ENCODE data around the gene TMEM19. TPM values are rescaled to one million over a fixed set of nuclear protein-coding genes. Genes with fewer than 3 reads are reported as not detected.
"Not testable (repeated sequence)": the region's sequence is repeated elsewhere in the genome, so short reads cannot be mapped to it uniquely, and the experiment has no call there.

The TMEM19 gene
- total RNA-seq, 1 donor from 2014 or later = 11.0 TPM

DNA sequence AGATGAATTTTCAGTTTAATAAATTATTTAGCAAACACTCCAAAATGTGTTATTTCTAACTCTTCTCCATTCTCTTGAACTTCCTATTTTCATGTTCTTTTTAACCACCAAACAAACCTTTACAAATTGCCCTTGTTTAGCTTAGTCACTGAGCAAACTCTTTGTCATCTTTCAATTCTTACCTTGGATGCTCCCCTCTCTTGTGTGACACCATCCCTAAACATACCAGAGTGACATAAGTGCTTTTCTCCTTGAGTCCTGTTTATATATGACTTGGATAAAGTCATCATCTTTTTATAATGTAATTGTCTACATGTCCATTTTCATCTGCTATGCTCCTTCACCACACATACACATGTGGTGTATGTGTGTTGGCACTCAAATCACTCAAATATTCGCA lies 3.4 kb upstream of the TMEM19 start:
- intact Hi-C loops (cut with micrococcal nuclease) = loop anchor here (10.0 kb wide), 1 partner anchor 1318 kb away; the partner anchor contains the start of gene KCNMB4
- Mint-ChIP-seq H3K27ac (no peak overlapping the region), H3K9me3 (no peaks in the 10 kb centered on the region), H3K36me3 (ENCODE audit: low read depth) (no peaks in the 10 kb centered on the region), H3K4me1 (ENCODE audit: low read depth) (peaks cover 8% of the 10 kb centered on the region), H3K4me3 (ENCODE audit: low read depth) (no peak overlapping the region), H3K27me3 (ENCODE audit: low read depth) (no peaks in the 10 kb centered on the region)
- no peak for DNase-seq (ENCODE audit: low spot score)

DNA sequence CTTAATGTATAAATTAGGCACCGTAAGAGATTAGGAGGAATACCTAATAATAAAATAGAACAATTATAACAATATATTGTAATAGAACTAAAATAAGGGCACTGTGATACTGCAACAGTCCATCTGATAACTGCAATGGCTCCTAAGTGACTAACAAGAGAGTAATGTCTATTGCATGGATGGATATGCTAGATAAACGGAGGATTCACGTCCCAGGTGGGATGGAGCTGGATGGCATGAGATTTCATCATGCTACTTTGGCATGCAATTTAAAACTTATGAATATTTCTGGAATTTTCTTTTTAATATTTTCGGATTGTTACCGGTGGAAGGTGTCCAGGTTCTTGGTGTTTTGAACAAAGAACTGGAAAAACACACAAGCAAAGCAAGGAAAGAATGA lies 2.2 kb upstream of the TMEM19 start:
- Mint-ChIP-seq H3K36me3 (ENCODE audit: low read depth) (no peaks in the 10 kb centered on the region), H3K9me3 (no peaks in the 10 kb centered on the region), H3K4me1 (ENCODE audit: low read depth) (peaks cover 18% of the 10 kb centered on the region), H3K27me3 (ENCODE audit: low read depth) (no peaks in the 10 kb centered on the region), H3K4me3 (ENCODE audit: low read depth) (no peak overlapping the region), H3K27ac (no peak overlapping the region)
- intact Hi-C loops (cut with micrococcal nuclease) = loop anchor here (2.0 to 10.0 kb wide), 2 partner anchors 45 to 1319 kb away; partner anchors contain the start of gene KCNMB4
- no peak for DNase-seq (ENCODE audit: low spot score)

DNA sequence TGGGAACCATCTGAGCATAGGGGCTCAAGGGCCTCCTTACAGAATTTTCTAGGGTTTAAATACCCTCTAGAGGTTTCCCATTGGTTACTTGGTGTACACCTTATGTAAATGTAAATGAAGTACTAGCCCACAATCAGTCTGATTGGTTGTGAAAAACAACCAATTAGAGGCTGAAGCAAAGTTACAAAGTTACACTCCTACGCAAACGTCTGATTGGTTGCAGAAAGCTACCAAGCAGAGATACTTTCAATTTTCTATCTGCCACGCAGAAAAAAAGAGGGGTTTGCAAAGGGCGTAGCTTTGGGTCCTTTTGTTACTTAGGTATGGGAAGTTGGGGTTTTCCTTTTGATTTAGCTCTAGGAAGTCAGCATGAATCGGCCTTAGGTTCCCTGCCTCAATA lies 1.8 kb upstream of the TMEM19 start:
- DNase-seq (ENCODE audit: low spot score) = no peak
- Mint-ChIP-seq H3K4me1 (ENCODE audit: low read depth) (peaks cover 19% of the 10 kb centered on the region), H3K9me3 (no peaks in the 10 kb centered on the region), H3K36me3 (ENCODE audit: low read depth) (no peaks in the 10 kb centered on the region), H3K27me3 (ENCODE audit: low read depth) (no peaks in the 10 kb centered on the region), H3K27ac (no peak overlapping the region), H3K4me3 (ENCODE audit: low read depth) (no peak overlapping the region)
- intact Hi-C loops (cut with micrococcal nuclease) = loop anchor here (2.0 to 10.0 kb wide), 2 partner anchors 45 to 1319 kb away; partner anchors contain the start of gene KCNMB4

DNA sequence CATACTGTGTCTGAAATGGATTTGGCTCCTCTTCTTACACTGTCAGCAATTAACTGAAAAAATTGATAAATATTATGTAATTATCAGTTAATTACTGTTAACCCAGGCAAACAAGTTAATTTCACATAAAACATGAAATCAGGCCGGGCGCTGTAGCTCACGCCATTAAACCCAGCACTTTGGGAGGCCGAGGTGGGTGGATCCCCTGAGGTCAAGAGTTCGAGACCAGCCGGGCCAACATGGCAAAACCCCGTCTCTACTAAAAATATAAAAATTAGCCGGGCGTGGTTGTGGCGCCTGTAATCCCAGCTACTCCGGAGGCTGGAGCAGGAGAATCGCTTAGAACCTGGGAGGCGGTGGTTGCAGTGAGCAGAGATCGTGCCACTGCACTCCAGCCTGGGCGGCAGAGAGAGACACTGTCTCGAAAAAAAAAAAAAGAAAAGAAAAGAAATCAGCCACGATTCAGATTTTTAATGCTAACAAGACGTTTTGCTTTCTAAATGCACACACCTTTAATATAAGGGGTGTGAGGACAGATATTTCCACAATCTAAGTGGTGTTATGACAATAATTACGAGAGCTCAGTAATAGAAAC lies 473 bp upstream of the TMEM19 start:
- peaks cover 21% of the 10 kb centered on the region for H3K4me1 Mint-ChIP-seq (ENCODE audit: low read depth)
- intact Hi-C loops (cut with micrococcal nuclease) = loop anchor here (2.0 to 10.0 kb wide), 2 partner anchors 47 to 1321 kb away; partner anchors contain the start of gene KCNMB4
- H3K27me3 Mint-ChIP-seq (ENCODE audit: low read depth) = no peaks in the 10 kb centered on the region
- no peak for DNase-seq (ENCODE audit: low spot score)
- peak overlapping the region; percentile 95 for H3K27ac Mint-ChIP-seq
- H3K9me3 Mint-ChIP-seq = no peaks in the 10 kb centered on the region
- no peaks in the 10 kb centered on the region for H3K36me3 Mint-ChIP-seq (ENCODE audit: low read depth)
- peak overlapping the region; percentile 90 for H3K4me3 Mint-ChIP-seq (ENCODE audit: low read depth)

DNA sequence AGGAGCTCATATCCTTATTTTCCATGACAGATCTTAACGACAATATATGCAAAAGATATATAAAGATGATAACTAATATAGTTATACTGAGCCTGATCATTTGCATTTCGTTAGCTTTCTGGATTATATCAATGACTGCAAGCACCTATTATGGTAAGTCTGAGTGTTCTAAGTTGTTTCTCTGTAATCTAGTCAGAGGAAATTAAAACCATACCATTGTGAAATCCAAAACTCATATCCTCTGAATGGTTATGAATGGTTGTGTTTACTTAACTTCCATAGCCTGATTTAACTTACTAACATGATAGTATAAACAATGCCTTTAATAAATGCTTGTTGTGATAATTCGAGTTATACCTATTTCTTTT lies 760 bp downstream of the TMEM19 start:
- Mint-ChIP-seq H3K4me1 (ENCODE audit: low read depth) (peaks cover 21% of the 10 kb centered on the region), H3K27me3 (ENCODE audit: low read depth) (no peaks in the 10 kb centered on the region), H3K9me3 (no peaks in the 10 kb centered on the region), H3K27ac (peak overlapping the region; percentile 95), H3K36me3 (ENCODE audit: low read depth) (no peaks in the 10 kb centered on the region), H3K4me3 (ENCODE audit: low read depth) (peak overlapping the region; percentile 90)
- intact Hi-C loops (cut with micrococcal nuclease) = loop anchor here (1.0 to 10.0 kb wide), 4 partner anchors 22 to 1322 kb away; partner anchors contain the start of genes KCNMB4, RAB21, TBC1D15 and THAP2
- DNase-seq (ENCODE audit: low spot score) = no peak

DNA sequence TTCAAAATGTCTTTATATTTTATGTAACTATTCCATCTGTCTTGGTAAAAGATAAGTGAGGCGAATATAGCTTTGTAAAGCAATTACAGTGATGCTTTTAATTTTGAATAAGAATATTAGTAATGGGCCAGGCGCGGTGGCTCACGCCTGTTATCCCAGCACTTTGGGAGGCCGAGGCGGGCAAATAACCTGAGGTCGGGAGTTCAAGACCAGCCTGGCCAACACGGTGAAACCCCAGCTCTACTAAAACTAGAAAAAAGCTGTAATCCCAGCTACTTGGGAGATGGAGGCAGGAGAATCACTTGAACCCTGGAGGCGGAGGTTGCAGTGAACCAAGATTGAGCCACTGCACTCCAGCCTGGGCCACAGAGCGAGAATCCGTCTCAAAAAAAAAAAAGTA lies 1.3 kb downstream of the TMEM19 start:
- H3K36me3 Mint-ChIP-seq (ENCODE audit: low read depth); H3K9me3 Mint-ChIP-seq; DNase-seq (ENCODE audit: low spot score); H3K27me3 Mint-ChIP-seq (ENCODE audit: low read depth); H3K27ac Mint-ChIP-seq: not testable (repeated sequence)
- Mint-ChIP-seq H3K4me1 (ENCODE audit: low read depth) (peaks cover 21% of the 10 kb centered on the region), H3K4me3 (ENCODE audit: low read depth) (peak overlapping the region; percentile 90)
- intact Hi-C loops (cut with micrococcal nuclease) = loop anchor here (10.0 kb wide), 1 partner anchor 1322 kb away; the partner anchor contains the start of gene KCNMB4

DNA sequence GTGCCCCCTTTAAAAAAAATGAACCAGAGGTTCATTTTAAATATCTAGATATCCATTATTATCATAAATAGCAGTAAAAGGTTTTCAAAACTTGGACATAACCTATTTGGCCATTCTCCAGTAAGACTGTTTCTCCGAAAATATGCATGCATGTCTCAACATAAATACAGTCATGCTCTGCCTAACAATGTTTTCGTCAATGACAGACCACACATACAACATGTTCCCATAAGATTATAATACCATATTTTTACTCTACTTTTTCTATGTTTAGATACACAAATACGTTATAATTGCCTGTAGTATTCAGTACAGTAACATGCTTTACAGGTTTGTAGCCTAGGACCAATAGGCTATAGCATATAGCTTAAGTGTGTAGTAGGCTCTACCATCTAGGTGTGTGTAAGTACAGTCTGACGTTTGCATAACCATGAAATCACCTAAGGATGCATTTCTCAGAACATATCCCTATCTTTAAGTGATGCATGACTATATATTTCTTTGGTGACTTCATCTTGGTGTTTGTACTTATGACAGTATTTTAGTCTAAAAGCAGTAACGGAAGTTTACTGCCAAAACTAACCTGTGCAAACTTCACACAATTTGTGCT lies 3.2 kb downstream of the TMEM19 start:
- Mint-ChIP-seq H3K4me3 (ENCODE audit: low read depth) (no peak overlapping the region), H3K27me3 (ENCODE audit: low read depth) (no peaks in the 10 kb centered on the region), H3K27ac (no peak overlapping the region), H3K4me1 (ENCODE audit: low read depth) (peaks cover 17% of the 10 kb centered on the region), H3K9me3 (no peaks in the 10 kb centered on the region), H3K36me3 (ENCODE audit: low read depth) (peaks cover 2% of the 10 kb centered on the region)
- DNase-seq (ENCODE audit: low spot score) = no peak
- intact Hi-C loops (cut with micrococcal nuclease) = loop anchor here (10.0 kb wide), 1 partner anchor 1324 kb away; the partner anchor contains the start of gene KCNMB4

DNA sequence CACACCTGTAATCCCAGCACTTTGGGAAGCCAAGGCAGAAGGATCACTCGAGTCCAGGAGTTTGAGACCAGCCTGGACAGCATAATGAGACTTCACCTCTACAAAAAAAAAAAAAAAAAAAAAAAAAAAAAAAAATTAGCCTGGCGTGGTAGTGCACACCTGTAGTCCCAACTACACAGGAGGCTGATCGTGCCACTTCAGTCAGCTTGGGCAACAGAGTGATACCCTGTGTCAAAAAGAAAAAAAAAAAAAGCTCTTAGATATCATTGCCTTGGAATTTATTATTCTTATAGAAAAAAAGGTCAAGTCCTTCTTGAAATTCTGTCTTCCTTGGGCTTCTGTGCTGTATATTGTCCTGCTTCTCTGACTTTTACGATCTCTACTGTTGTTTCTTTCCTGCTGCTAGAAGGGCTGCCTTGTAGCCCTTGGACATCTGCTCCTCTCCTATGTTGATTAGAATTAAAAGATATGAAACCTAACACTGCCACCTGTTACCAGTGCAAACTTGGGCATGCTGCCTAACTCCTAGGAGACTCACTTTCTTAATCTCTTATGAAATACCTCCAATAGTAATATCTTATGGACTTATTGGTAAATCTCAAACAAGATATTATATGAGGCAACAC lies 5.7 kb downstream of the TMEM19 start:
- Mint-ChIP-seq H3K9me3 (no peaks in the 10 kb centered on the region), H3K4me3 (ENCODE audit: low read depth) (no peak overlapping the region), H3K27ac (no peak overlapping the region), H3K4me1 (ENCODE audit: low read depth) (peaks cover 13% of the 10 kb centered on the region), H3K27me3 (ENCODE audit: low read depth) (no peaks in the 10 kb centered on the region), H3K36me3 (ENCODE audit: low read depth) (peaks cover 3% of the 10 kb centered on the region)
- intact Hi-C loops (cut with micrococcal nuclease) = no loop called here
- DNase-seq (ENCODE audit: low spot score) = no peak

DNA sequence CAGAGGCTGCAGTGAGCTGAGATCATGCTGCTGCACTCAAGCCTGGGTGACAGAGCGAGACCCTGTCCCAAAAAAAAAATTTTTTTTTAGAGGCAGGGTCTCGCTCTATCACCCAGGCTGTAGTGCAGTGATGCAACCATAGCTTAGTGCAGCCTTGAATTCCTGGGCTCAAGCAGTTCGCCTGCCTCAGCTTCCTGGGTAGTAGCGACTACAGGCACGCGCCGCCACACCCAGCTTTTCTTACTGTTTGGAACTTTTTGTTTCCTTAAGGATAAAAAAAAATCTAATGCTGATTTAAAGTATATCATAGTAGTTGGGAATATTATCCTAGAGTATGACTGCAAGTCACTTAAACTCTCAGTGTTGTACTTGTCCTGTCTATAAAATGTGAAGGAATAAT lies 7.2 kb downstream of the TMEM19 start:
- no peaks in the 10 kb centered on the region for H3K9me3 Mint-ChIP-seq
- H3K4me3 Mint-ChIP-seq (ENCODE audit: low read depth) = no peak overlapping the region
- H3K27ac Mint-ChIP-seq = no peak overlapping the region
- no peak for DNase-seq (ENCODE audit: low spot score)
- H3K36me3 Mint-ChIP-seq (ENCODE audit: low read depth) = peaks cover 12% of the 10 kb centered on the region
- H3K27me3 Mint-ChIP-seq (ENCODE audit: low read depth) = no peaks in the 10 kb centered on the region
- H3K4me1 Mint-ChIP-seq (ENCODE audit: low read depth) = peaks cover 6% of the 10 kb centered on the region
- intact Hi-C loops (cut with micrococcal nuclease) = no loop called here

DNA sequence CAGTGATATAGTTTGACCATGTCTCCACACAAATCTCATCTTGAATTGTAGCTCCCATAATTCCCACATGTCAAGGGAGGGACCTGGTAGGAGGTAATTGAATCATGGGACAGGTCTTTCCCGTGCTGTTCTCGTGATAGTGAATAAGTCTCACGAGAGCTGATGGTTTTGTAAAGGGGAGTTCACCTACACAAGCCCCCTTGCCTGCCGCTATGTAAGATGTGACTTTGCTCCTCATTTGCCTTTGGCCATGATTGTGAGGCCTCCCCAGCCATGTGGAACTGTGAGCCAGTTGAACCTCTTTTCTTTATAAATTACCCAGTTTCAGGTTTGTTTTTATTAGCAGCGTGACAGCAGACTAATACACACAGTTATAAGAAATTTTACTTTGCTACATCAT lies 7.8 kb downstream of the TMEM19 start:
- H3K4me3 Mint-ChIP-seq (ENCODE audit: low read depth); H3K27ac Mint-ChIP-seq; H3K27me3 Mint-ChIP-seq (ENCODE audit: low read depth); H3K9me3 Mint-ChIP-seq; DNase-seq (ENCODE audit: low spot score); intact Hi-C loops (cut with micrococcal nuclease); H3K4me1 Mint-ChIP-seq (ENCODE audit: low read depth): not testable (repeated sequence)
- H3K36me3 Mint-ChIP-seq (ENCODE audit: low read depth) = peaks cover 17% of the 10 kb centered on the region

DNA sequence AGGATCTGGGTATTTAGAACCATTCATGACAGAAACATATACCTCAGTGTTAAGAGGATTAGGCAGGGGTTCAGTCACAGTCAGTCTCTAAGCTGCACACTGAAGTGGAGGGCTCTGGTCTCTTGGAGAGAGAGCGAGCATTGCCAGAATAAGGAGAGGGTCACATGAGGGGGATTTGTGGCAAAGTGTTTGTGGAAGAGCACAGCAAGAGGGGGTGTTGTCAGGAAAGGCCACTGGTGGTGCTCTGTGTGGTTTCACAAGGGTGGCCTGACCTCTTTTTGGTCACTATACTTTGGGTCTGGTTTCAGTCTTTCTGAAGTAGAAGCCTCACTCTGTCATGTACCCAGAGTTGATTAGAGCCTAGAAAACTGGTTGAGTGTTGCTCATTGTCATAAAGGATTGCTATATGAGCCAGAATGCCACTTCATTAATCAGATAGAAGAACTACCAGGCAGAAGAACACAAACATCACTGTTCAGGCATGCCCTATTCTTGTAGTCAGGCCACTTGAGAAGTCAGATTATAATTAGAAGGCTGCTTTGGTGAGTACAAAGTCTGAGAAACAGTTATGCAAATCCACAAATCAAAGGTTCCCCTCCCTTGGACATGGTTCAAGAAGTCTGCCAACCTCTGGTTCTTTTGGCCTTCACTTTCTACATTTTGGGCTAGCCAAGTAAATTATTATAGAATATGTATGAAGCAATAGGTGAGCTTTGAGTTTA lies 8.4 kb downstream of the TMEM19 start:
- Mint-ChIP-seq H3K27me3 (ENCODE audit: low read depth) (no peaks in the 10 kb centered on the region), H3K36me3 (ENCODE audit: low read depth) (peaks cover 23% of the 10 kb centered on the region), H3K27ac (no peak overlapping the region), H3K9me3 (no peaks in the 10 kb centered on the region), H3K4me1 (ENCODE audit: low read depth) (no peaks in the 10 kb centered on the region), H3K4me3 (ENCODE audit: low read depth) (no peak overlapping the region)
- no peak for DNase-seq (ENCODE audit: low spot score)
- intact Hi-C loops (cut with micrococcal nuclease) = no loop called here

DNA sequence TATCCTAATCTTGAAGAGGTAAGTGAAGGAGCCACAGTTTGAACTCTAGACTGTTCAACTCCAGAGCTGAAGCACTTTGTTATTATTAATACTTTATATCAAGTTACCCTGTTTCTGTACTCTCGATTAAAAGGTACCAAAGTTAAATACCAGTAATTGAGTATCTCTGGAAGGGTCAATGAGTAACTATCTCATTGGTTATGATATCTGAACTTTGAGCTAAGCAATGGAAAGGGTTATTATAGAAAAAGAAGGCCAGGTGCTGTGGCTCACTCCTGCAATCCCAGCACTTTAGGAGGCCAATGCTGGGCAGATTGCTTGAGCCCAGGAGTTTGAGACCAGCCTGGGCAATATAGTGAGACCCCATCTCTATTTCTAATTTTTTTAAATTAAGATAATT lies 9.9 kb downstream of the TMEM19 start:
- DNase-seq (ENCODE audit: low spot score) = no peak
- H3K27ac Mint-ChIP-seq = no peak overlapping the region
- H3K36me3 Mint-ChIP-seq (ENCODE audit: low read depth) = peaks cover 34% of the 10 kb centered on the region
- no peak overlapping the region for H3K4me3 Mint-ChIP-seq (ENCODE audit: low read depth)
- no peaks in the 10 kb centered on the region for H3K27me3 Mint-ChIP-seq (ENCODE audit: low read depth)
- no peaks in the 10 kb centered on the region for H3K9me3 Mint-ChIP-seq
- intact Hi-C loops (cut with micrococcal nuclease) = no loop called here
- no peaks in the 10 kb centered on the region for H3K4me1 Mint-ChIP-seq (ENCODE audit: low read depth)

All from activated T-helper 2 cell treated with anti-CD3 and anti-CD28 coated beads, Interferon-gamma antibody, Interleukin-2, Interleukin-4, amounts not matched to agents 10 μg/mL and 5 μg/mL and 100 μg/mL, durations not matched to agents 14 hours and 24 hours and 36 hours (primary cell).